Natural killer cell (primary cell): ENCODE measurements around the gene OR2Y1. TPM values are rescaled to one million over a fixed set of nuclear protein-coding genes. Genes with fewer than 3 reads are reported as not detected.

Experiments
- ATAC-seq, 3 donors: fragments of 150-1000 bp in 2 of 3; fragments of 200-7000 bp in 1 of 3; cut with Tn5 transposase; 1 replicate in 1 of 3; 2 replicates in 2 of 3; pipeline ENCODE4 v1.10.0; 2021; ENCODE audit warnings: mild to moderate bottlenecking in 2 of 3, moderate library complexity in 2 of 3
- DNase-seq, 2 donors: peaks; one replicate each; pipeline versions ENCODE4 v3.0.0 to v3.0.0-alpha.2; 2013 to 2021; ENCODE audit warnings: mixed read lengths in 1 of 2
- H3K27ac ChIP-seq: one replicate; pipeline ENCODE4 v1.5.1; 2013; ENCODE audit warnings: mild to moderate bottlenecking, low read length
- H3K27me3 ChIP-seq: one replicate; pipeline ENCODE4 v1.6.1; 2013; ENCODE audit warnings: low read length; ENCODE audit not compliant: control insufficient read depth, insufficient read depth
- H3K36me3 ChIP-seq: one replicate; pipeline ENCODE4 v1.6.1; 2013; ENCODE audit warnings: low read length; ENCODE audit not compliant: control insufficient read depth, insufficient read depth
- H3K4me1 ChIP-seq: one replicate; pipeline ENCODE4 v1.6.1; 2013; ENCODE audit warnings: low read length; ENCODE audit not compliant: control insufficient read depth, insufficient read depth
- H3K4me3 ChIP-seq: one replicate; pipeline ENCODE4 v1.5.1; 2013; ENCODE audit warnings: low read length
- H3K9me3 ChIP-seq: one replicate; pipeline ENCODE4 v1.6.1; 2013; ENCODE audit warnings: low read length; ENCODE audit not compliant: control insufficient read depth, insufficient read depth
- H3K27ac Mint-ChIP-seq, 2 donors: one replicate each; pipeline ENCODE4 v1.8.0; 2022; ENCODE audit warnings: mild to moderate bottlenecking in 2 of 2, mixed read lengths in 2 of 2, moderate library complexity in 1 of 2
- H3K27me3 Mint-ChIP-seq, 2 donors: one replicate each; pipeline ENCODE4 v1.8.0; 2022; ENCODE audit warnings: low read depth in 2 of 2, mixed read lengths in 2 of 2
- H3K36me3 Mint-ChIP-seq: one replicate; pipeline ENCODE4 v1.8.0; 2022; ENCODE audit warnings: mixed read lengths
- H3K4me1 Mint-ChIP-seq, 2 donors: one replicate each; pipeline ENCODE4 v1.8.0; 2022; ENCODE audit warnings: mixed read lengths in 2 of 2
- H3K4me3 Mint-ChIP-seq: one replicate; pipeline ENCODE4 v1.8.0; 2022; ENCODE audit warnings: mild to moderate bottlenecking, moderate library complexity, mixed read lengths
- H3K9me3 Mint-ChIP-seq, 2 donors: one replicate each; pipeline ENCODE4 v1.8.0; 2022; ENCODE audit warnings: mixed read lengths in 2 of 2
- WGBS: methylation state at CpG from one replicate; pipeline ENCODE4 v1.1.7; 2013; ENCODE audit warnings: missing lambda C conversion rate; ENCODE audit not compliant: insufficient coverage; 5-methylcytosine and 5-hydroxymethylcytosine counted together
- intact Hi-C: fragments of 100-400 bp; cut with micrococcal nuclease; formaldehyde crosslinking; loops from one replicate; pipeline ENCODE4 v1.14.2; 2022
- total RNA-seq, 4 donors: library from RNA; stranded (reverse); fragments of 120-200 nt in 1 of 4; gene quantifications; one replicate each; pipeline versions ENCODE4 v1.2.3 to v1.2.4, GENCODE V29; 2013 to 2022
- TF ChIP-seq, protein P1 (sequence below): fragments of 200-600 bp; IDR thresholded peaks from one replicate; pipeline ENCODE4 v1.8.0; 2022; ENCODE audit warnings: antibody characterized with exemption

Gene OR2Y1
- total RNA-seq, 3 donors from 2014 or later (not counting 1 experiment from before 2014, with no cell fraction given): not detected

- DNase-seq (no peak), ATAC-seq (no peak)
- 81% methylated on average over 8 of the region's 8 CpGs for WGBS
- TF ChIP-seq, protein P1, sequence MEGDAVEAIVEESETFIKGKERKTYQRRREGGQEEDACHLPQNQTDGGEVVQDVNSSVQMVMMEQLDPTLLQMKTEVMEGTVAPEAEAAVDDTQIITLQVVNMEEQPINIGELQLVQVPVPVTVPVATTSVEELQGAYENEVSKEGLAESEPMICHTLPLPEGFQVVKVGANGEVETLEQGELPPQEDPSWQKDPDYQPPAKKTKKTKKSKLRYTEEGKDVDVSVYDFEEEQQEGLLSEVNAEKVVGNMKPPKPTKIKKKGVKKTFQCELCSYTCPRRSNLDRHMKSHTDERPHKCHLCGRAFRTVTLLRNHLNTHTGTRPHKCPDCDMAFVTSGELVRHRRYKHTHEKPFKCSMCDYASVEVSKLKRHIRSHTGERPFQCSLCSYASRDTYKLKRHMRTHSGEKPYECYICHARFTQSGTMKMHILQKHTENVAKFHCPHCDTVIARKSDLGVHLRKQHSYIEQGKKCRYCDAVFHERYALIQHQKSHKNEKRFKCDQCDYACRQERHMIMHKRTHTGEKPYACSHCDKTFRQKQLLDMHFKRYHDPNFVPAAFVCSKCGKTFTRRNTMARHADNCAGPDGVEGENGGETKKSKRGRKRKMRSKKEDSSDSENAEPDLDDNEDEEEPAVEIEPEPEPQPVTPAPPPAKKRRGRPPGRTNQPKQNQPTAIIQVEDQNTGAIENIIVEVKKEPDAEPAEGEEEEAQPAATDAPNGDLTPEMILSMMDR: no peak
- Mint-ChIP-seq H3K27me3 (peaks cover 14 to 24% of the 10 kb centered on the region in 2 donors), H3K4me3 (no peak overlapping the region), H3K27ac (no peak overlapping the region), H3K36me3 (no peaks in the 10 kb centered on the region), H3K9me3 (no peaks in the 10 kb centered on the region), H3K4me1 (peaks cover 0 to 9% of the 10 kb centered on the region in 2 donors)
- intact Hi-C loops: no loop called here
- Histone ChIP-seq H3K4me3 (no peak overlapping the region), H3K27ac (no peak overlapping the region), H3K36me3 (no peaks in the 10 kb centered on the region), H3K27me3 (no peaks in the 10 kb centered on the region), H3K9me3 (no peaks in the 10 kb centered on the region), H3K4me1 (no peaks in the 10 kb centered on the region)
Observed at GRCh38 chr5:180724944-180725343, 14.9 kb downstream of the OR2Y1 start.

- Mint-ChIP-seq H3K4me1 (peaks cover 0 to 10% of the 10 kb centered on the region in 2 donors), H3K27me3 (peaks cover 14 to 24% of the 10 kb centered on the region in 2 donors), H3K36me3 (no peaks in the 10 kb centered on the region), H3K9me3 (no peaks in the 10 kb centered on the region), H3K4me3 (no peak overlapping the region), H3K27ac (no peak overlapping the region)
- H3K4me1 ChIP-seq: no peaks in the 10 kb centered on the region
- no peaks in the 10 kb centered on the region for H3K27me3 ChIP-seq
- intact Hi-C loops: no loop called here
- DNase-seq: no peak
- H3K4me3 ChIP-seq: no peak overlapping the region
- H3K36me3 ChIP-seq: no peaks in the 10 kb centered on the region
- TF ChIP-seq, protein P1: no peak
- no peaks in the 10 kb centered on the region for H3K9me3 ChIP-seq
- ATAC-seq: no peak
- no peak overlapping the region for H3K27ac ChIP-seq
- WGBS: 70% methylated on average over 2 of the region's 5 CpGs
Observed at GRCh38 chr5:180723936-180724335, 15.9 kb downstream of the OR2Y1 start.

DNA sequence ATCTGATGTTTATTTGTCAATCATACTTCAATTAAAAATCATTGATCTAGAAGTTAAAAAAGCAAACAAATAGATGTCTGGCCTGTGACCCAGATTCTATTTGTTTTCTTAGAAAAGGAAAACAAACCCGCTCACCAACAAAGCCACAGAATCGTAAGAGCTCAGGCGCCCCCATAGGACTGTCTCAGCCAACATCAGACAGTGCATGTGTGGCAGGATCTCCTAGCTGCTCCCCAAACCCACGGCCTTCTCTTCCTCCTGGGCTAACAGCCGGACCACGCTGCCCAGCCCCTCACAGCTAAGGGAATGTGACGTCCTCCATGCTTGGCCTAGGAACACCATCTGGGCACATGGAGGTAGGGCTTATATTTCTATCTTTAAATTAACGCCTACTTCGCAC, 19.4 kb downstream of the OR2Y1 start:
- Histone ChIP-seq H3K9me3 (no peaks in the 10 kb centered on the region), H3K4me3 (no peak overlapping the region), H3K27me3 (no peaks in the 10 kb centered on the region), H3K36me3 (no peaks in the 10 kb centered on the region), H3K4me1 (peaks cover 4% of the 10 kb centered on the region), H3K27ac (no peak overlapping the region)
- H3K27me3 Mint-ChIP-seq: peaks cover 0 to 3% of the 10 kb centered on the region in 2 donors
- intact Hi-C loops: no loop called here
- TF ChIP-seq, protein P1: no peak
- peak overlapping the region in 1 of 2 donors; percentile 83 for H3K27ac Mint-ChIP-seq
- no peaks in the 10 kb centered on the region for H3K9me3 Mint-ChIP-seq
- no peaks in the 10 kb centered on the region for H3K36me3 Mint-ChIP-seq
- DNase-seq (peak in 1 of 2 donors; percentile 18), ATAC-seq (peak; percentile 54 to 67 (median 66))
- WGBS: 43% methylated on average over 8 of the region's 9 CpGs
- H3K4me1 Mint-ChIP-seq: peaks cover 6 to 18% of the 10 kb centered on the region in 2 donors
- no peak overlapping the region for H3K4me3 Mint-ChIP-seq

DNA sequence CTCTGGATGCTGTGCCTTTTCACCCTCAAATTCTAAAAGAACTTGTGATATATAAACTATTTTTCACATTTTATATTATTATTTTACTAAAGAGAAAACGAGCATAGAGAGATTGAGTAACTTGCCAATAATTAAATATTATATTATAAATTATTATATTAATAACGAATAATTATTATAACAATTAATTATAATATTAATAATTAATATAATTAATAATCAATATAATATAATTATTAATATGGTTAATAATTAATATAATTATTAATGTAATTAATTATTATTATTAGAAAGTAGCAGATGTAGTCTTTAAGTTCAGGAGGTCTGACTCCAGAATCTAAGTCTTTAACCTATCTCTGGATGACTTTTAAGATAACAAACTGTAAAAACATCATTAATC, 20.1 kb downstream of the OR2Y1 start:
- peaks cover 6 to 18% of the 10 kb centered on the region in 2 donors for H3K4me1 Mint-ChIP-seq
- no peaks in the 10 kb centered on the region for H3K9me3 Mint-ChIP-seq
- Histone ChIP-seq H3K4me1 (peaks cover 4% of the 10 kb centered on the region), H3K4me3 (no peak overlapping the region), H3K9me3 (no peaks in the 10 kb centered on the region), H3K27ac (no peak overlapping the region), H3K27me3 (no peaks in the 10 kb centered on the region), H3K36me3 (no peaks in the 10 kb centered on the region)
- ATAC-seq (no peak), DNase-seq (no peak)
- peak overlapping the region in 1 of 2 donors; percentile 83 for H3K27ac Mint-ChIP-seq
- WGBS: no CpG with 5 or more reads among the region's 2 CpGs
- intact Hi-C loops: loop anchor here (5.0 kb wide), 1 partner anchor 47 kb away; no protein-coding TSS in a partner anchor
- TF ChIP-seq, protein P1: no peak
- no peak overlapping the region for H3K4me3 Mint-ChIP-seq
- H3K36me3 Mint-ChIP-seq: no peaks in the 10 kb centered on the region
- peaks cover 0 to 10% of the 10 kb centered on the region in 2 donors for H3K27me3 Mint-ChIP-seq
